Stimulated activated CD4-positive, alpha-beta T cell treated with anti-CD3 and anti-CD28 coated beads, Interleukin-2, amount 100 ng/mL, for 4 hours (primary cell): ENCODE results near the gene HTR3A.

Experiments
- DNase-seq: peaks from one replicate; pipeline ENCODE4 v3.0.0-alpha.2; 2020; ENCODE audit warnings: low read depth

Gene HTR3A

GRCh38 chr11:113979431-113979830 lies 4.5 kb downstream of the HTR3A start:
- no peak for DNase-seq

DNA sequence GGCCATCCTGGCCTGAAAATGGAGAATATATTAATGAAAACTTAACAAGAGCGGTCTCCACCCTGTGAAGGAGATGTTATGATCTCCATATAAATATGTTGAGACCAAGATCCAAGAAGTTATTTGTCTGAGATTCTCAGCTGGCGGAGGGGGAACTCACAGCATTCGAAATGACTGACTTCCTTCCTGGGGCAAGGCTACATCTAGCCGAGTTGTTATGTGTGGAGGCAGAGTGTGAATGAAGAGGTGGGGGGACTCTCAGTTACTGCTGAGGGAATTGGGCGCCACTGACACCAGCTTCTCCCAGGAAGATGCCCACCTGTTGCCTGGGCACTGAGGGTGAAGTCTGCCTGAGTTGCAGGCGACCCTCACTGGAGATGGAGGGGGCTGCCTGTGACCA lies 5.9 kb downstream of the HTR3A start:
- no peak for DNase-seq

GRCh38 chr11:113982306-113982705 lies 7.4 kb downstream of the HTR3A start:
- no peak for DNase-seq

GRCh38 chr11:113984781-113985180 lies 9.9 kb downstream of the HTR3A start:
- no peak for DNase-seq

GRCh38 chr11:113985906-113986305 lies 11.0 kb downstream of the HTR3A start:
- no peak for DNase-seq

DNA sequence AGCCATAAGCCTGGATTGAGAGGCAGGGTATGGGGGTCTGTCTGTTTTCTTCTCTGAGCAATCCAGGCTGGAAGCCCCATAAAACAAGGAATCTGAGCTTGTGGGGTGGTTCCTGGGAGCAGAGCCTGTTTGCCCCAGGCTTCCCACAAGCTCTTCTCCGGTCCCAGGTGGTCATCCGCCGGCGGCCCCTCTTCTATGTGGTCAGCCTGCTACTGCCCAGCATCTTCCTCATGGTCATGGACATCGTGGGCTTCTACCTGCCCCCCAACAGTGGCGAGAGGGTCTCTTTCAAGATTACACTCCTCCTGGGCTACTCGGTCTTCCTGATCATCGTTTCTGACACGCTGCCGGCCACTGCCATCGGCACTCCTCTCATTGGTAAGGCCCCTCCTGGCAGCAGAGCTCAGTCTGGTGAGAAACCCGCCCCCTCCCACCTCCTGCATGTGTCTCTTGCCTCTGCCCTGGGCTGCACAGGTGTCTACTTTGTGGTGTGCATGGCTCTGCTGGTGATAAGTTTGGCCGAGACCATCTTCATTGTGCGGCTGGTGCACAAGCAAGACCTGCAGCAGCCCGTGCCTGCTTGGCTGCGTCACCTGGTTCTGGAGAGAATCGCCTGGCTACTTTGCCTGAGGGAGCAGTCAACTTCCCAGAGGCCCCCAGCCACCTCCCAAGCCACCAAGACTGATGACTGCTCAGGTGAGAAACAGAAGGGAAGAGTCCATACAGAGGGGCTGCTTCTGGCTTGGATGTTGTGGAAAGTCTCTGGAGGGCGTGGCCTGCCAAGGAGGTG lies 11.6 kb downstream of the HTR3A start:
- DNase-seq, result no peak

DNA sequence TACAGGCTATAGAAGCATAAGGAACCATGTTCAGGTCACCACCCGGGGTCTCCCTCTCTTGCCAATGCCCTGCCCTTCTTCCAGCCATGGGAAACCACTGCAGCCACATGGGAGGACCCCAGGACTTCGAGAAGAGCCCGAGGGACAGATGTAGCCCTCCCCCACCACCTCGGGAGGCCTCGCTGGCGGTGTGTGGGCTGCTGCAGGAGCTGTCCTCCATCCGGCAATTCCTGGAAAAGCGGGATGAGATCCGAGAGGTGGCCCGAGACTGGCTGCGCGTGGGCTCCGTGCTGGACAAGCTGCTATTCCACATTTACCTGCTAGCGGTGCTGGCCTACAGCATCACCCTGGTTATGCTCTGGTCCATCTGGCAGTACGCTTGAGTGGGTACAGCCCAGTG lies 14.5 kb downstream of the HTR3A start:
- DNase-seq, result no peak

- DNase-seq, result no peak
Observed at GRCh38 chr11:113989916-113990315, 15.0 kb downstream of the HTR3A start.

DNA sequence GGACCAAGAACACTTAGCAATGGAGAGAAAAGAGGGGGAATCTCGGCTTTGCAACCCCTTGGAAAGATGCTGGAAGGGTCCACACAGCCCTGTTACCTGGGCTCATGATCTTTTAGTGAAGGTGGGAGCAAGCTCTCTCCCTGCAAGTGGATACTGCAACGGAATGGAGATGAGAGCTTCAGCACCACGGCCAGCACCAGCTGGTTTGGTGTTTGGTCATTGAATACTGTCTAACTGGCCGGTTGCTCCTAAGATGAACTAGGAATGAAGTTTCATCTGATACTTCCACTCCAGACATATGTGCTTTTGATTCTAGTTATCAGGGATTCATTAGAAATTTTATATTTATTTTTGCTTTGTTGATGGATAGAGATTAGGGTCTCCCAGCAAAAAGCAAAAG lies 16.3 kb downstream of the HTR3A start:
- DNase-seq, result no peak

- DNase-seq, result no peak
Observed at GRCh38 chr11:113991718-113992458, 17.0 kb downstream of the HTR3A start.

DNA sequence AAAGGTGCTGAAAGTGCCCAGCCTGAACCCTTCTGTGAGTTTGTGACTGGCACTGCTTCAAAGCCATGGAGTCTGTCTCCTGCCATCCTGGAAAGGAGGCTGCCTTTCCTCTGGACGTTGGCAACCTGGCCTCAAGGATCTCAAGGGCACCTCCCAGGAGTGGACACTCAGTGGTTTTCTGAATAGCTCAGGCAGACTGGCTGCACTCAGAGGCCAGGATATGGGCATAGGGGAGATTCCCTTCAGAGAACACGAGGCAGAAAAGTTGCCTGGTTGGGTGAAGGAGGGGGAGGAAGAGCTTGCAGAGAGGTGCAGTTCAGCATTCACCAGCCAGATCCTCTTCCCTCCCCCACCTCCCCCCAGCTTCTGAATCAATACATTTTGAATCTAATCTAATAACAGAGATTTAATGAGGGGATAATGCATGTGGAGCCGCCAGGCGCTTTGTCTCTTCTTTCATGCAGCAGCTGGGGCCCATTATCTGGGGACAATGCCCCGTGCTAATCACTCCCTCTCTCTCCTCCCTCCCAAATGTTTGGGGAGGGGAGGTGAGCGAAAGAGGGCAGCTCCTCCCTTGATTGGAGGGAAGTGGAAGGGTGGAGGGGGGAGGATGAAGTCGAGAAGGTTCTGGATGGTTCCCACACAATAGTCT lies 17.7 kb downstream of the HTR3A start:
- no peak for DNase-seq

DNA sequence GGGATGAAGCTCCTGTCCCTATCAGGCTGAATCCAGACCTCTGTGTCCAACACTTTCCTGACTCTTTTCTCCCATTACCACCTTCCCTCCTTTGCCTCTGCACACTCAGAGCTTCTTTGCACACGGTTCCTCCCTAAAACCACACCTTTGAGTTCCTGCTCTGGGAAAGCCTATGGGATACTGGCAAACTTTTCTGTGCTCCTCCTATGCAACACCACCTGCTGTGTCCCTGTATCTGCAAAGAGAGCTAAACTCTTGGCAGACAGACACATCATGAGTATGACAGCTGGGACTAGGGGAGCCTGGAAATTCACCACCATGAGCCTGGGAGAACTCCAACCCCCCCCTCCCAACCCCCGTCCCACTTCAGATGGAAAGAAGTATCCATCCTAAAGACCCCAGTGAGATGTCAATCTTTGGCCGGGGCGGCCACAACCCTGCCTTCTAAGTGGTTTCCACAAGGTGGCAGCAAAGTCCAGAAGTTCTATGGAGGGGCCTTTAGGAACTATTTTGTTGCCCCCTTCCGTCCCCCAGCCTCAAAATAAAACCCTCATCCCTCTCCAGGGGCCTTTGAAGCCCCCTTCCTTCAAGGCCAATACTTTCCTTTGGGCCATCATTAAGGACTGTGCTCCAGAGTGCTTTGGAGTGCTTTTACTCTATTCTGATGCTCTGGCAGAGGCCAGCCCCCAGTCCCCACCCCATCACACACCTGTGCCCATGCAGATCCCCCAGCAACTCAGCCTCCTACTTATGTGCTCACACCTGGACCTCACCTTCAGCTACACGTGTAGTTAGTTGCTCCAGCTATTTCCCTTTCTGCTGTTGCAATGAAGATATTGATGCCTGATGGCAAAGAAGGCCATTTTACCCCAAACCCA lies 19.4 kb downstream of the HTR3A start:
- no peak for DNase-seq

- DNase-seq, result no peak
Observed at GRCh38 chr11:113997473-113997872, 22.6 kb downstream of the HTR3A start.

DNA sequence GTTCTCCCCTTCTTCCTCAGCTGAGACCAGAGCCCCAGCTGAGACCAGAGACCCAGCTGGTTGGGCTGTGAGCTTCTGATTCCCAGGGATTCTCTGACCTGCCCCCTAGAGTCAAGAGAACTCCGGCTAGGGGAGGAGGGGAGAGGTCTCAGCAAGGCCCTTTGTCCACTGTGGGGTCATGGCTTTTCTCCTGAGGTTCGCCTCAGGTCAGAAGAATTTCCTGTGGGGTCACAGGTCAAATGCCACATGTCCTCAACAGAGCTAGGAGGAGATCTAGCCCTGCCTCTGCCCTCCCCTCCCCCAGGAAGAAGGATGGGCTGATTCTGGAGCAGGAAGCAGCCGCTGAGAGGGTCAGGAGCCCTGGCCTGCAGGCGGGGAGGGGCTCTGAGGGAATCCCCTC lies 23.7 kb downstream of the HTR3A start:
- DNase-seq, result no peak

DNA sequence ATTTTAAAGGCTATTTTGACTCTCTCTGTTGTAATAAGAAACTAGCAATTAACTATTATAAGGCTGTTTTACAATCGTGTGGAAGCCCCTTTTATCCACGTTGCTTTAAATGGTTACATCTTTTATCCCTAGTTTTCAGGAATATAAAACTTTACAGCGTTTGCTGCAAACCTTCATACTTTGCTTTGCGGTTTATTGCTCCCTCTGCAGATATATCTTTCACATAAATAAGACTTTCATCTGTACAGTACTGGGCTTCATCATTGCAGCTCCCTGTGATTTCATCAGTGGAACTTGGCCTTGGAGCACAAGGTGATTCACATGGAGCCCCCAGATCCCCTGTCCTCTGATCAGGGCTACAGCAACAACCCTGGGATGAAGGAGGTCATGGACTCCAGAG lies 25.6 kb downstream of the HTR3A start:
- DNase-seq, result no peak

DNA sequence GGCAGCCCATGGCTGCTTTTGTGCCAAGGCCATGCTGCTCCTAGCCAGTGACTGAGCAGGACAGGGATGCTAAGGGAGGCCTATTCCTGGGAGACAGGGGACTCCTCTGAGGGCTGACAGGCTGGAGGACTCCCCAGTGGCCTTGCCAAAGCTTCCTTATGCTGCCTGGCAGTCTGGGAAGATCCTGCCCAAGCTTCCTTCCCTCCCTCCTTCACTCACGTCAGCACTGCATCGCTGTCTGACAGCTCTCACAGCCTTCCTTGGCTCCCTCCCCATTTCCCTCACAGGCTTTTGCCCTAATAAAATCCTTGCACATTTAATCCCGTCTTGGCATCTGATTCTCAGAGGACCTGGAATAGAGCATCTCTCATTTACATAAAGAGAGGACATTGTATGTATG lies 26.5 kb downstream of the HTR3A start:
- no peak for DNase-seq

DNA sequence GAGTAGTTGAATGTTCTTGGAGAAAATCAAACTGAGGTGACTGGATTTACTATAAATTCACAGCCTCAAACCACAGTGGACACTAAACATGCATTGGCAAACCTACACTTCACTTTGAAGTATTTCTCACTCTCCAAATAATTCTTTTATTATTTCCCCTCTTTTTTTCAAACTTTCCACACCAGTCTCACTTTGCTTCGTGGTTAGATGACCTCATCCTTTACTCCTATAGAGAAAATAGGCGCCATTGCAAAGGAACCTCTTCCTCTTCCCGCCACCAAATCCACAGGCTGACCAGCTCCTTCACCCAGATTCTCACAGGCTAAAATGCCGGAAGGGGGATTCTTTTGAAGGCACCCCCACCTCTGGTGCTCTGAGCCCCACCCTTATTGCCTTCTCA lies 33.4 kb downstream of the HTR3A start:
- DNase-seq, result no peak

GRCh38 chr11:114010931-114011330 lies 36.0 kb downstream of the HTR3A start:
- no peak for DNase-seq

GRCh38 chr11:114011443-114011842 lies 36.5 kb downstream of the HTR3A start:
- no peak for DNase-seq

DNA sequence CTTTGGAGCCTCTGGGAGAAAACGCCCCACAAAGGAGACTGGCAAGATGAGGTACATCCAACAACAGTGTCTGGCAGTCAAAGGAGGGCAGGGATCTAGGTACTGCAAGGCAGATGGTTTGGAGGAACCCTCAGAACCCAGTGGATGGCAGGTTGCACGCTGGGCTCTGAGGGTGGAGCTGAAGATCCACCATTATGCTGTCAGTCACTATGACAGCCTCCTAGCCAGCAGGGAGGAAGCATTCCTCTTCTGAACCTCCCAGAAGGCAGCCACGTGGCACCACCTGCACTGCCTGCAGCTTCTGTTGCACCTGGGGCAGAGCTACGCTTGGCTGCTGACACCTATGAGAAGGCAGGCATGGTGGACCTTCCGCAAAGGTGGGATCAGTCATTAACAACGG lies 40.2 kb downstream of the HTR3A start:
- no peak for DNase-seq

GRCh38 chr11:114016986-114017385 lies 42.1 kb downstream of the HTR3A start:
- DNase-seq, result no peak

DNA sequence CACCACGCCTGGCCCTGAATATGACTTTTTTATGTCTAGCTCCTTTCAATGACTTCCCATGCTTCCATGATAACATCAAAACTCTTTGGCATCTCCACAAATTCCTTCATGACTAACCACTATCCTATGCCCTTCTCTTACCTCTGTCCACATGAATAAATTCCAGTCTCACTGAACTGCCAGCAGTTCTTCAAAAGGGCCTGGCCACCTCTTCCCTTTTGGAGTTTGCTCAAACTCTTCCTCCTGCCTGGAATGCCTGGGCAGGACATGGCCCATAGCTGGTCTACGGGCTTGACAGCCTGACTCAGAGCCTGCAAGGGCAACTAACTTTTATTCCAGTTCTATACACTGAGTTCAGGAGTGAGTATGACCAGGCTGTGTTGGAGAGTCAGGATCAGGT lies 42.8 kb downstream of the HTR3A start:
- DNase-seq, result no peak
